ENCODE data around the gene STX12.
"Not testable (repeated sequence)": the region's sequence is repeated elsewhere in the genome, so short reads cannot be mapped to it uniquely, and the experiment has no call there.

STX12 gene

DNA sequence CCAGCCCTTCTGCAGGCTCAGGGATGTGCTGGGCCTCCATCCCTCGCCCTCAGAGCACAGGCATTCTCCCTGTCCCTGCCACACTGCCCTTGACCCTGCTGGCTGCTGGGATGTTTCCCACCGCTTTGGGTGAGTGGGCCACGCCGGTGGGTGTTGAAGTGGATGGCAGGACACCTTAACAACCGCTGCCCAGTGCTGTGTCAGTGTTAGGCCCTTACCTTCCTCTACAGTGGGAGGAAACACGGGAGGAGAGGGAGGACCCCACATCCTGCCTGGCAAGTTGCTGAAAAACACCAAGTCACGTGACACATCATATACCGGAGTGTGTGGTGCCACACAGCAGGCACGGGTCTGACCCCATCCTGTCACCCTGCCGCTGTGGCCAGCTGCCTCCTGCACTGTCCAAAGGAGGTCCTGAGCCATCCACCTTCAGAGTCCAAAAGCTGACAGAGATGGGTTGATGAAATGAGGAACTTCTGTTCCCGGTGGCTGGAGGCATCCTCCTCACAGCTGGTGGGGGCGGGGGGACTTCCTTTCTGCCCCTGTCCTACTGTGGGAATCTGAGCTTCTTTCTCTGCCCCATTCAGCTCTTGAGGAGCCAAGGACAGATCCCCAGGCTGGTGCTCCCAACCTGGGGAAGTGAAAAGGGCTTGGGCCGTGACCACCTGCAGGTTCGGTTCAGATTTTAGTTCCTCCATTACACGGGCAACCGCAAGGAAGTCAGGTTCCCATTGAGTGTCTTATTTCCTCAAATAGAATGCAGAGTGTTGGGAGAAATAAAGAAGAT lies 96.1 kb downstream of the STX12 start:
- TF ChIP-seq CTCF (IDR thresholded peaks at IDR 0.05; ENCODE audit: low read length, missing control alignments) = no peak
- no peak for DNase-seq (ENCODE audit: low read depth)
- H3K4me3 ChIP-seq (replicated peaks; ENCODE audit: low read depth, low read length) = no peak overlapping the region

DNA sequence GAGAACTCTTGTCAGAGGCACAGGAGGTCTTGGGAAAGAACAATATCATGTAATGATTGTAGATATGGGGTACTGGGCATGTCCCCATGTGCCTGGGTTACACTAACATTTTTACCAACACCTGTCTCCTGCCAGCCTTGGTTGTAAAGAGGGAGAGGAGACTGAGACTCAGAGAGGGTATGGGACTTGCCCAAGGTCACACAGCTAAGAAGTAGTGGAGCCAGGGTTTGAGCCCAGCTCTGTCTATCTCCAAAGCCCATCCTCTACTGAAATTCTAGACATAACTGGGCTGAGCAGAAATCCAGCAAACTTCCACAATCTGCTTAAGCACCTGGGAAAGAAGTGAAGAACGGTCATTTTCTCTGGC lies 96.7 kb downstream of the STX12 start:
- H3K4me3 ChIP-seq (replicated peaks; ENCODE audit: low read depth, low read length) = no peak overlapping the region
- no peak for DNase-seq (ENCODE audit: low read depth)
- no peak for TF ChIP-seq CTCF (IDR thresholded peaks at IDR 0.05; ENCODE audit: low read length, missing control alignments)

DNA sequence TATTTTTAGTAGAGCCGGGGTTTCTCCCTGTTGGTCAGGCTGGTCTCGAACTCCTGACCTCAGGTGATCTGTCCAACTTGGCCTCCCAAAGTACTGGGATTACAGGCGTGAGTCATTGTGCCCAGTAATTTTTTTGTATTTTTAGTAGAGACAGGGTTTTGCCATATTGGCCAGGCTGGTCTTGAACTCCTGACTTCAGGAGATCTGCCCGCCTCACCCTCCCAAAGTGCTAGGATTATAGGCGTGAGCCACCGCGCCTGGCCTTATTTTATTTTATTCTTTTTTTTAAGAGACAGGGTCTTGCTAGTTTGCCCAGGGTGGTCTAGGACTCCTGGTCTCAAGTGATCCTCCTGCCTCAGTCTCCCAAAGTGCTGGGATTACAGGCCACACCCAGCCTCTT lies 98.1 kb downstream of the STX12 start:
- not testable (repeated sequence) for H3K4me3 ChIP-seq (replicated peaks; ENCODE audit: low read depth, low read length); DNase-seq (ENCODE audit: low read depth)

GRCh38 chr1:27872059-27872801 lies 99.2 kb downstream of the STX12 start, which contains the start of gene THEMIS2:
Gene THEMIS2, plus strand, starts transcription at chr1:27872544. Its CDS starts 28 bp downstream, at chr1:27872572.
- no peak for TF ChIP-seq CTCF (IDR thresholded peaks at IDR 0.05; ENCODE audit: low read length, missing control alignments)
- peak; percentile 33 for DNase-seq (ENCODE audit: low read depth)
- H3K4me3 ChIP-seq (replicated peaks; ENCODE audit: low read depth, low read length) = peak within 1 kb of the TSS; percentile 72

- no peak for TF ChIP-seq CTCF (IDR thresholded peaks at IDR 0.05; ENCODE audit: low read length, missing control alignments)
- DNase-seq (ENCODE audit: low read depth) = peak; percentile 16
These were observed 100.0 kb downstream of the STX12 start for GRCh38 chr1:27872802-27873551.

DNA sequence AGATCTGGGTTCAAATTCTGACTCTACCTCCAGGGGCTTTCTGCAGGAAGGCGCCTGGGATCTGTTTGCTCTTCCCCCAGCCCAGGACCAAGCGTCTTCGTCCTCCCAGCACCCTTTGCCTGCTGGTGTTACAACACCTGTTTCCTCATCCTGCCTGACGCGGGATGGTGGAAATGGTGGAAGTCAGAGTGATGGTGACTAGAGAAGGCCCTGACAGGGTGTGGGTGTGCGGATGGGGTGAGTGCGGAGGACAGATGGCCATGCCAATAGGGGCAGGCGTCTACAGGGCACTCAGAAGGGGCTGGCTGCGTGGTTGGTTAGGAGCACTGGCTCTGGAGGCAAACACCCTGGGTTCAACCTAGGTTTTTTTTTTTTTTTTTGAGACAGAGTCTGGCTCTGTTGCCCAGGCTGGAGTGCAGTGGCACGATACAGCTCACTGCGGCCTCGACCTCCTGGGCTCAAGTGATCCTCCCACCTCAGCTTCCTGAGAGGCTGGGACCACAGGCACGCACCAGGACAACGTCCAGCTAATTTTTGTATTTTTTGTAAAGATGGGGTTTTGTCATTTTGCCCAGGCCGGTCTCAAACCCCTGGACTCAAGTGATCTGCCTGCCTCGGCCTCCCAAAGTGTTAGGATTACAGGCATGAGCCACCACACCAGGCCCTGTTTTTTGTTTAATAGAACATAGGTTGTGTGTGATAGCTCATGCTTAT lies 100.8 kb downstream of the STX12 start:
- no peak for DNase-seq (ENCODE audit: low read depth)
- no peak overlapping the region for H3K4me3 ChIP-seq (replicated peaks; ENCODE audit: low read depth, low read length)
- TF ChIP-seq CTCF (IDR thresholded peaks at IDR 0.05; ENCODE audit: low read length, missing control alignments) = no peak

More at GRCh38 chr1:27872802-27873551, 100.0 kb downstream of the STX12 start:
- peak overlapping the region; percentile 72 for H3K4me3 ChIP-seq (replicated peaks; ENCODE audit: low read depth, low read length)
